Psoas muscle (tissue), 8 donors: ENCODE measurements around the gene SRR. TPM values are rescaled to one million over a fixed set of nuclear protein-coding genes. Genes with fewer than 3 reads are reported as not detected.

Experiments
- ATAC-seq, 4 donors: fragments of 200-7000 bp; cut with Tn5 transposase; one replicate each; pipeline ENCODE4 v1.9.1; 2020; ENCODE audit warnings: moderate library complexity in 3 of 4, mild to moderate bottlenecking in 2 of 4
- DNase-seq, 2 donors: peaks; one replicate each; pipeline ENCODE4 v3.0.0-alpha.2; 2020
- H3K27ac ChIP-seq: fragments of 200-600 bp; one replicate; pipeline ENCODE4 v1.8.0; 2022
- H3K27me3 ChIP-seq, 3 donors: fragments of 200-600 bp in 1 of 3; one replicate each; pipeline versions ENCODE4 v1.6.1 to v1.8.0; 2013 to 2022; ENCODE audit warnings: low read length in 2 of 3, mild to moderate bottlenecking in 2 of 3, moderate library complexity in 1 of 3; ENCODE audit not compliant: insufficient read depth in 3 of 3
- H3K36me3 ChIP-seq, 2 donors: fragments of 200-600 bp in 1 of 2; one replicate each; pipeline versions ENCODE4 v1.6.1 to v1.8.0; 2013 to 2022; ENCODE audit warnings: low read depth in 1 of 2, mild to moderate bottlenecking in 1 of 2, moderate library complexity in 1 of 2; ENCODE audit not compliant: insufficient read depth in 1 of 2
- H3K4me1 ChIP-seq: fragments of 200-600 bp; one replicate; pipeline ENCODE4 v1.8.0; 2022
- H3K4me3 ChIP-seq: fragments of 200-600 bp; one replicate; pipeline ENCODE4 v1.8.0; 2022; ENCODE audit warnings: mild to moderate bottlenecking
- H3K9me3 ChIP-seq: fragments of 200-600 bp; one replicate; pipeline ENCODE4 v1.8.0; 2022
- CTCF ChIP-seq: fragments of 200-600 bp; IDR thresholded peaks from one replicate; pipeline ENCODE4 v1.8.0; 2022; ENCODE audit warnings: antibody characterized with exemption
- WGBS, 3 donors: extraction: QIAGEN DNeasy Blood & Tissue Kit; methylation state at CpG; one replicate each; pipeline versions ENCODE4 v1.1.6 to v1.1.7; 2013; 5-methylcytosine and 5-hydroxymethylcytosine counted together
- intact Hi-C, 2 donors: fragments of 100-400 bp; cut with DNase I; formaldehyde crosslinking; loops; one replicate each; pipeline versions ENCODE4 v1.11.0 to v1.14.2; 2022
- polyA plus RNA-seq, 3 donors: library from polyadenylated mRNA; stranded (reverse); fragments of 200-250 nt; gene quantifications; one replicate each; pipeline ENCODE4 v1.2.3, GENCODE V29; 2013
- total RNA-seq, 4 donors: library from RNA; stranded (reverse); fragmentation: NEBNext Ultra II Directional in 2 of 4; extraction: Animal tissue kit (Norgen Biotek cat#: 25700) in 2 of 4; gene quantifications; one replicate each; pipeline versions ENCODE4 v1.2.1 to v1.2.4, GENCODE V29; 2021 to 2023
- donor health status: healthy with polysubstance abuse.
- donor health status: DM: no; HTN: no; CAD: no; lungs with moderate emphysema.
- donor health status: Bipolar disorder and iron deficiency.
- donor health status: healthy.
- donor health status: DM: yes; HTN: yes; CAD: no.
- donor health status: DM: no; HTN: no; CAD: no.
- donor health status: DM: no; HTN: no; CAD: no.
- donor health status: DM: yes; HTN: yes; CAD: no.

The SRR gene
- total and polyA plus RNA-seq, 7 donors = 2.2 to 9.6 (median 5.1) TPM

DNA sequence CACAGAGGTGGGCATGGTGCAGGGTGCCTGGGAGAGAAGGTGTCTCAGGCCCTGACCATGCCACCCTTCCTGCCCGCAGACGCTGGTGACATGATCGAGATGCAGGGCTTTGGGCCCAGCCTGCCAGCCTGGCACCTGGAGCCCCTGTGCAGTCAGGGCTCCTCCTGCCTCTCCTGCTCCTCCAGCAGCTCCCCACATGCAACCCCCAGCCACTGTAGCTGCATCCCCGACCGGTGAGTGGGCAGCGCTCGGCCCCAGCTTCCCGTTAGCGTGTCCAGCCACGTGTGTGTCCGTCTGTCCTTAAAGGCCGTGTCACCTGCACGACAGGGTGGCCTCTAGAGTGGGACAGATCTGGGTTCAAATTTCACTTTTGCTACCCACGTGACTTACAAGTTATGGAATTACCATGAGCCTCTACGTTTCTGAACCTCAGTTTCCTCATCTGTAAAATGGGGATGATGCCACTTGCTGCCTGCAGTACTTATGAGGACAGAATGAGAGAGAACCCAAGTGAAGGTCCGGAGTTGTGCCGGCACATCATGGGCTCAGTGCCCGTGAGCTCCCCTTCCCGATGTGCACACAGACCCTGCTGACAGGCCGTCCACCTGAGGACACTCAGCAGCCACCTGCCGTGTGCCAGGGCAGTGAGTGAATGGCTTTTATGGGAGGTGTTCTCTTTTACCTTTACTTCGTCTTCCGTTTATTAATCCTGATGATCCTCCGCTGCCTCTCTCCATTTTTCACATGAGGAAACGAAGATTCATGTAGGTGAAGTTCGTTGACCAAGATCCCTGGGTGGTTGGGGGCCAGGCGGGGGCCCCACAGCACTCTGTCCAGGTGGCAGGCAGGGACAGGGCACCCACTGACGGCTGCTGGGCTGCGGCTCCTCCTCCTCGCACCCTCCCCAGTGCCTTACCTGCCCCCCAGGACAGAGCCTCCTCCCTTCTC is 67.7 kb downstream of the SRR start:
- no peak for TF ChIP-seq CTCF
- Histone ChIP-seq H3K4me1 (no peaks in the 10 kb centered on the region), H3K27me3 (no peaks in the 10 kb centered on the region), H3K27ac (no peak overlapping the region), H3K9me3 (no peaks in the 10 kb centered on the region), H3K4me3 (no peak overlapping the region), H3K36me3 (peaks cover 0 to 63% of the 10 kb centered on the region in 2 donors)
- DNase-seq = no peak
- intact Hi-C loops = no loop called here
- no peak for ATAC-seq
- 93 to 95% (median 94%) methylated on average over 30 of the region's 30 CpGs for WGBS, 3 donors

DNA sequence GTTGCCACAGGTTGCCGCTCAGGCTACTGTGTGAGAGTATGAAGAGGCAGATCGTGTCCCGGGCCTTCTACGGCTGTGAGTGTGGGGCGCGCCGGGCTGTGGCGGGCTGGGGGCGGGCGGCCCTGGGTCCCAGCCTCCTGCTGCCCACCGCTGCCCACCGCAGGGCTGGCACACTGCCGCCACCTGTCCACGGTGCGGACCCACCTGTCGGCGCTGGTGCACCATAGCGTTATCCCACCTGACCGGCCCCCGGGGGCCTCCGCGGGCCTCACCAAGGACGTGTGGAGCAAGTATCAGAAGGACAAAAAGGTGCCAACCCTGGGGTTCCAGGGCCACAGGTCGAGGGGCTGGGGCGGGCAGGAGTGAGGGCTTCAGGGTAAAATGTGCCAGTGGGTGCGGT is 68.4 kb downstream of the SRR start:
- no peak for DNase-seq

GRCh38 chr17:2372681-2373080 is 68.9 kb downstream of the SRR start:
- Histone ChIP-seq H3K27me3 (no peaks in the 10 kb centered on the region), H3K36me3 (peaks cover 0 to 63% of the 10 kb centered on the region in 2 donors), H3K27ac (no peak overlapping the region), H3K9me3 (no peaks in the 10 kb centered on the region), H3K4me1 (no peaks in the 10 kb centered on the region), H3K4me3 (no peak overlapping the region)
- DNase-seq (no peak), ATAC-seq (no peak)
- TF ChIP-seq CTCF = no peak
- intact Hi-C loops = no loop called here
- 91 to 92% (median 92%) methylated on average over 14 to 16 of the region's 16 CpGs for WGBS, 3 donors

More for the DNA sequence above, 68.4 kb downstream of the SRR start:
- Histone ChIP-seq H3K4me3 (no peak overlapping the region), H3K27me3 (no peaks in the 10 kb centered on the region), H3K9me3 (no peaks in the 10 kb centered on the region), H3K27ac (no peak overlapping the region), H3K4me1 (no peaks in the 10 kb centered on the region), H3K36me3 (peaks cover 0 to 63% of the 10 kb centered on the region in 2 donors)
- no peak for ATAC-seq
- no peak for TF ChIP-seq CTCF
- intact Hi-C loops = no loop called here
- WGBS, 3 donors = 94 to 95% (median 95%) methylated on average over 25 to 26 of the region's 26 CpGs

DNA sequence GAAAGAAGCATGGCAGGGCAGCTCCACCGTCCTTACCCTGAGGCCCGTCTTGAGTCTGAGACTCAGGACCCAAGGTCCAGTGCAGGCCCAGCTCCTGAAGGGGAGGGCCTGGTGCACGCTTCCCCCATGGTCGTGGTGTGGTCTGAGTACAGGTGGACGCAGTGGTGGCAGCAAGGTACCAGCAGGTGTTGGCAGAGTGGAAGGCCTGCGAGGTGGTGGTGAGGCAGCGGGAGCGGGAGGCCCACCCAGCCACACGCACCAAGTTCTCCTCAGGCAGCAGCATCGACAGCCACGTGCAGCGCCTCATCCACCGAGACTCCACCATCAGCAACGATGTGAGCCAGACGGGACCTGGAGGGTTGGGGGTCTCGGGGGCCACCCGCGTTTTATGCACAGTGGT is 69.4 kb downstream of the SRR start:
- intact Hi-C loops = no loop called here
- no peaks in the 10 kb centered on the region for H3K27me3 ChIP-seq
- H3K4me1 ChIP-seq = no peaks in the 10 kb centered on the region
- H3K36me3 ChIP-seq = peaks cover 0 to 68% of the 10 kb centered on the region in 2 donors
- no peak for TF ChIP-seq CTCF
- ATAC-seq = no peak
- WGBS, 3 donors = 94 to 97% (median 94%) methylated on average over 17 to 18 of the region's 18 CpGs
- no peaks in the 10 kb centered on the region for H3K9me3 ChIP-seq
- no peak overlapping the region for H3K27ac ChIP-seq
- H3K4me3 ChIP-seq = no peak overlapping the region
- DNase-seq = no peak

Other genes with a start within 250 kb of the SRR start
- 10 to 100 TPM in 1 of 4 donors, 1 to 10 TPM in 3; 4.3 to 12.6 (median 9.4) TPM for gene HIC1, start 248.8 kb upstream of the SRR start, total RNA-seq
- gene HIC1, start 248.8 kb upstream of the SRR start, polyA plus RNA-seq = 1 to 10 TPM; 2.0 to 3.5 (median 2.1) TPM
- 10 to 100 TPM; 16.3 to 24.1 (median 19.7) TPM for gene SMG6, start 165 bp upstream of the SRR start, total RNA-seq
- gene SMG6, start 165 bp upstream of the SRR start, polyA plus RNA-seq = 10 to 100 TPM in 2 of 3 donors, 1 to 10 TPM in 1; 9.4 to 14.3 (median 11.6) TPM
- 10 to 100 TPM; 36.6 to 64.2 (median 54.7) TPM for gene TSR1, start 32.5 kb downstream of the SRR start, total RNA-seq
- gene TSR1, start 32.5 kb downstream of the SRR start, polyA plus RNA-seq = 10 to 100 TPM; 31.0 to 63.4 (median 50.9) TPM
- gene SGSM2, start 33.6 kb downstream of the SRR start, total RNA-seq = 10 to 100 TPM; 12.1 to 25.6 (median 18.6) TPM
- 10 to 100 TPM in 1 of 3 donors, 1 to 10 TPM in 2; 9.6 to 13.5 (median 9.6) TPM for gene SGSM2, start 33.6 kb downstream of the SRR start, polyA plus RNA-seq
- 10 to 100 TPM in 1 of 4 donors, 1 to 10 TPM in 3; 6.6 to 11.7 (median 8.0) TPM for gene MNT, start 97.1 kb downstream of the SRR start, total RNA-seq
- gene MNT, start 97.1 kb downstream of the SRR start, polyA plus RNA-seq = 1 to 10 TPM; 2.5 to 9.2 (median 4.3) TPM
- gene METTL16, start 207.9 kb downstream of the SRR start, total RNA-seq = 10 to 100 TPM; 20.9 to 33.0 (median 24.0) TPM
- gene METTL16, start 207.9 kb downstream of the SRR start, polyA plus RNA-seq = 10 to 100 TPM; 11.2 to 26.9 (median 17.1) TPM